GM20000 (cell line): ENCODE measurements around the gene FOS.

Experiments used
- DNase-seq: peaks from one replicate; pipeline ENCODE4 v3.0.0; 2012; ENCODE audit warnings: low spot score
- CTCF ChIP-seq: IDR thresholded peaks from 2 replicates; pipeline ENCODE4 v1.5.1; 2012; ENCODE audit warnings: mild to moderate bottlenecking, control low read depth; ENCODE audit errors: extremely low read depth, missing control alignments

Gene FOS

GRCh38 chr14:75260025-75260763 is 18.4 kb upstream of the FOS start:
- DNase-seq, result no peak
- no peak for TF ChIP-seq CTCF

- TF ChIP-seq CTCF, result no peak
- DNase-seq, result no peak
These were observed 16.8 kb upstream of the FOS start for GRCh38 chr14:75261820-75262219.

GRCh38 chr14:75262641-75263040 is 16.0 kb upstream of the FOS start:
- no peak for TF ChIP-seq CTCF
- no peak for DNase-seq

- TF ChIP-seq CTCF, result no peak
- DNase-seq, result no peak
These were observed 14.6 kb upstream of the FOS start for GRCh38 chr14:75264036-75264435.

- no peak for DNase-seq
These were observed 11.4 kb upstream of the FOS start for GRCh38 chr14:75267141-75267721.

GRCh38 chr14:75268633-75269550 is 9.7 kb upstream of the FOS start:
- no peak for DNase-seq
- no peak for TF ChIP-seq CTCF

More at GRCh38 chr14:75267141-75267721, 11.4 kb upstream of the FOS start:
- TF ChIP-seq CTCF, result no peak

- no peak for TF ChIP-seq CTCF
- DNase-seq, result no peak
These were observed 7.1 kb upstream of the FOS start for GRCh38 chr14:75271514-75271913.
